Inferior parietal cortex (tissue), 1 donor: ENCODE data around the gene CPTP.
A peak's percentile ranks its signal among the peaks of the same experiment; 100 is the strongest.

ENCODE experiments used
- DNase-seq: peaks from one replicate; pipeline ENCODE4 v3.0.0-alpha.2; 2016; ENCODE audit errors: extremely low spot score

The CPTP gene

DNA sequence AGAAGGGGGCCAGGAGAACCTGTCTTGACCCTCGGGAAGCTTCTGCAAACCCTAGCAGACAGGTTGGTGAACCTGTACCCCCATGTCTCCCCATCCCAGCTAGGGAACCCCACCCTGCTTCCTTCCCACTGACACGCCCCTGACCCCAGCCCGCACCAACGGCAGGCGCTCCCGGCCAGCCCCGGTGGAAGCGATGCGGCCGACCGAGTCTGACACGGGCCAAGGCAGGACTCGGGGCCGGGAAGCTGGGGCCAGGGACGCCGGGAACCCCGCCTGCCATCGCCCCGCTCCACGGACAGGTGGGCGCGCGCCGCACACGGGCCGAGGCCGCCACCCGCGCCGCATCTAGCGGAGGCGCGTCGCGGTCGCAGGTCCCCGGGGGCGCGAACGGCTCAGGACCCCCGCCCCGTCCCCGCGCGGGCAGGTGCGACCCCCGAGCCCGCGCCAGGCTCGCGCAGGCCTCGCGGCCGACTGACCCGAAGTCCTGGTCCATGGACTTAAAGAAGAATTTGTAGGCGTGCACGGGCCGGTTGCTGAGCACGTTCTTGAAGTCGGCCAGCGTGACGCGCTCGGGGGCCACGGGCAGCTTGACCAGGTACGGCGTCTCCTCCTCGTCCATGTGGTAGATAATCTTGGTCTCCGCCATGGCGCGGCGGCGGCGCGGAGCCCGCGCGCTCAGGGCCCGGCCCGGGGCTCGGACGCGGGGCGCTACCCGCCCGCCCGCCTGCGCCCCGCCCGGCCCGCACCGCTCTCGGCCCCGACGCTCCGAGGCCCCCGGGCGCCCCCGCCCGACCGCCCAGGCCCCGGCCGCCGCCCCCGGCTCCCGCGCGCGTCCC is 24.0 kb downstream of the CPTP start:
- no peak for DNase-seq

DNA sequence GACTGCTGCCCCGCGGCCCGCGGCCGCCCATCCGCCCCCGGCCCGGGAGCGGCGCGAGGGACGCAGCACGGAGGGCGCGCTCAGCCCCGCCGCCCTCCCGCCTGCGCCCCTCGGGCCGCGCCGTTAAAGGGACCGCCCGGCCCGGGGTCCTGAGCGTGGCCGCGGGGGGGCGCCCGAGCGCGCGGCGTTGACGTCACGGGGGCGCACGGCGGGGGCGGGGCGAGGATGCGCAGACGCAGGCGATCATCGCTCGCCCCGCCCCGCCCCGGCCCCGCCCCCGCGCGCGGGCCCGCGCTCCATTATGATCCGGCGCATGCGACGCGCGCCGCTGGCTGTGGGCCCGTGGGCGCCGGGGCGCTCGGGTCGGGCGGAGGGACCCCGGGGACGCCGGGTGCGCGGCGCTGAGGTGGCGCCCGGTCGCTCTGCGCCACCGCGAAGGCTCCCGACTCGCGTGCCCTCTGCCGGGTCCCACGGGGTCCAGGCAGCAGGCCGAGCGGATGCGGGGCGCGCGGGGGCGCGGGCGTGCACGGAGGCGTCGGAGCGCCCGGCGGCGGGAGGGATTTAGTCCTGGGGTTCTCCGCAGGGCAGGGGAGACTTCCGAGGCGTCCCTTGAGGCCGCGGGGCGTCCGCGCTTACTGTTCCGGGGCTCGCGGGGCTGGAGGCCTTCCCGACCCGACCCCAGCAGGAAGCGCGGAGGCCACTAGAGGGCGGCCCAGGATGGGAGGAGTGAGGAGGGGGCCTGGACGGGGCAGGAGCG is 24.8 kb downstream of the CPTP start, which contains the start of gene DVL1:
Gene DVL1, minus strand, starts transcription at position 163 of the 757 bp plus-strand sequence. CDS start 353 bp downstream, outside the sequence.
- DNase-seq = peak; percentile 29

GRCh38 chr1:1351511-1352427 is 27.2 kb downstream of the CPTP start:
- no peak for DNase-seq

- no peak for DNase-seq
Measured at GRCh38 chr1:1352786-1353388, 28.3 kb downstream of the CPTP start.

DNA sequence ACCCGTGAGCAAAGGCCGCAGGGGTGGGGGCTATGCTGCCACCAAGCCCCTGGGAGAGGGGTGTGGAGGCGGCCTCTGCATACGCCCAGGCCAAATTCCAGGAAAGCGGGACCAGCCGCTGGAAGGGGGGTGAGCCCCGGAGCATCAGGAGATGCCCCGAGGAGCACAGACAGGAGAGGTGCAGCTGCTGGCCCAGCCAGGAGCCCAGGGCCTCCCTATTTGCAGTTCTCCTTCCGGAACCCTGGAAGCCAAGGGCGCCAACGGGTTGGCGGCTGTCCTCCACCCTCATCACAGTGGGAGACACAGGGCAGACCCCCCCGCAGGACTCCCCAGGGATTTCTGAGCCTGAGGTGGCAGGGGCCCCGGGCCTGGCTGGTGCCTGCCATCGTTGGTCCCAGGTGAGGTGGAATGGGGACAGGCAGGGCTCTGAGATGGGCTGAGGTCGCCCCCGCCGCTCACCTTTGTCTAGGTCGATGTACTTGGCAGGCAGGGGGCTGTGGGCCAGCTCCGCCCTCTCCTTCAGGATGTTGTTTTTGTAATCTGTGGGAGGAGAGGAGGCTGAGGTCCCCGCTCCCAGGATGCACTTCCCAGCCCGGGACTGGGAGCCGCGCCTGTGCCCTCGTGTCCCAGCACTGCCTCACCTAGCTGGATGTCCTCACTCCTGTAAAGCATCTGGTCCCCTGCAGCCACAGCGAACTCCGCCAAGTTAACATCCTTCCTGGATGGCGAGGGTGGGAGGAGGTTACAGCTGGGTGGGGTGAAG is 29.0 kb downstream of the CPTP start:
- no peak for DNase-seq

DNA sequence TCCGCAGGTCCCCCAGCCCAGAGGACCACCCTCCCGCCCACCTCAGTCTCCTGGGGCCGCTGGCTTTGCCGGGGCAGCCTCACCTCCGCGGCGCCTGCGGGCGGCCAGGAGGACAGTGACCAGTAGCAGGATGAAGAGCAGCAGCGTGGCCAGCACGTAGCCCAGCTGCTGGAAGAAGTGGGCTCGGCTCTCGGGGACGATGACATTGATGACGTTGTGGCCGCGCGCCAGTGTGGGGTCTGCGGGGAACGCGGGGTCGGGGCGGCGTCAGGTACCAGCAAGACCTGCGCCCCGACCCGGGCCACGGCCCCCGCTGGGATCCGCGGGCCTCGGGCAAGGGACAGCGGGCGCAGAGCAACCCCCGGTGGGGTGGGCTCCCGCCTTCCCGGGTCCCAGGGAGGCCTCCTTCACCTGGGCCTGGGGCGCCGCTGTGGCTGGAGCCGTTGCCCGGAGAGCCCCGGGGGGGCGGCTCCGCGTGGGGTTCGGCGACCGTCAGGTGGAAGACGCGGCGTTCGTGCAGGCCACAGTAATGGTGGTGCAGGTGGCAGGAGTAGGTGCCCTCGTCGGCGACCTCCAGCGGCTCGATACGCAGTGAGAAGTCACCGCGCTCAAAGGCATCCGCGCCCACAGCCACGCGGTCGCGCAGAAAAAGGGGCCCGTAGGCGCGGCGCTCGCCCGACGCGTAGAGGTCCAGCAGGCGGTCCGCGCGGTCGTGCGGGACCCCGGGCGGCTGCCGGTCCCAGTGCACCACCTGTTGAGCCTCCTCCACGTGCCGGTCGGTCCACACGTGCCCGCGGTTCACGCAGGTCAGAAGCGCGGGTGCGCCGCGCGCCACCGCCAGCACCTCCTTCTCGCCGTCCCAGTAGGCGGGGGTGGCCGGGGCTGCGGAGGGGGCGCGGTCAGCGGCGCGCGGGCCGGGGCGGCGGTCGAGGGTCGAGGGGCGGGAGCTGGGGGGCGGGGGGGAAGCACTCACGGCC is 30.0 kb downstream of the CPTP start:
- DNase-seq = no peak

DNA sequence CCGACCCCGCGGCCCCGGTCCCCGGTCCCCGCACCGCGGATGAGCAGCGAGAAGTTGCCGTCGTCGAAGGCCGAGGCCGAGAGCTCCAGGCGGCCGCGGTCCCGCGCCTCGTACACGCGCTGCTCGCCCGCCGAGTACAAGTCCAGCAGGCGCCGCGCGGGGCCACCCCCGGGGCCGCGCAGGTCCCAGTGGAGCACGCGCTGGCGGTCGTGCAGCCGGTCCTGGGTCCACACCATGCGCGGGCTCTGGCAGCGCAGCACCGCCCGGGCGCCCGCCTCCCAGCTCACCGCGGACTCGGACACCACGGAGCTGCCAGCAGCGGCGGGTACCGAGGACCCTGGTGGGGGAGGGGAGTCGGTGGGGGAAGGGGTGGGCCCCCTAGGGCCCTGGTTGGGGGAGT is 30.8 kb downstream of the CPTP start:
- no peak for DNase-seq

DNA sequence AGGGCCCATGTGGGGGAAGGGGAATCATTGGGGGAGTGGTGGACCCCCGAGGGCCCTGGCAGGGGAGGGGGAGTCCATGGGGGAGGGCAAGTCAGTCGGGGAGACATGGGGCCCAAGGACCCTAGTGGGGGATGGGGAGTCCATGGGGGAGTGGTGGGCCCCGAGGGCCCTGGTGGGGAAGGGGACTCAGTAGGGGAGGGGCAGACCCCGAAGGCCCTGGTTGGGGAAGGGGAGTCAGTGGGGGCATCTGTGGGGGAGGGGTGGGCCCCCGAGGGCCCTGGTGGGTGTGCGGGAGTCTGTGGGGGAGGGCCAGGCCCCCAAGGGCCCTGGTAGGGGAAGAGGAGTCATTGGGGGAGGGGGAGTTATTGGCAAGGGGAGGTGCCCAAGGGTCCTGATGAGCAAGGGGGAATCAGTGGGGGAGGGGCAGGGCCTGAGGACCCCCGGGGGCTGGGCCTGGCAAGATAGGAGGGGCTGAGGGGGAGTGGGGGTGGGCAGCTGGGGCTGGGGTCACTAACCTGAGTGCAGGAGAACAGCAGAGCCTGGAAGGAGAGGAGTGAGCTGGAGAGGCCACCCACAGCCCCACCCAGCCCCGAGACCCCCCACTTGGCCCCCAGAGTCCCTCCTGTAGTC is 31.7 kb downstream of the CPTP start:
- DNase-seq = no peak

GRCh38 chr1:1356796-1357401 is 32.3 kb downstream of the CPTP start:
- no peak for DNase-seq

- no peak for DNase-seq
Measured at GRCh38 chr1:1357871-1358432, 33.4 kb downstream of the CPTP start.

DNA sequence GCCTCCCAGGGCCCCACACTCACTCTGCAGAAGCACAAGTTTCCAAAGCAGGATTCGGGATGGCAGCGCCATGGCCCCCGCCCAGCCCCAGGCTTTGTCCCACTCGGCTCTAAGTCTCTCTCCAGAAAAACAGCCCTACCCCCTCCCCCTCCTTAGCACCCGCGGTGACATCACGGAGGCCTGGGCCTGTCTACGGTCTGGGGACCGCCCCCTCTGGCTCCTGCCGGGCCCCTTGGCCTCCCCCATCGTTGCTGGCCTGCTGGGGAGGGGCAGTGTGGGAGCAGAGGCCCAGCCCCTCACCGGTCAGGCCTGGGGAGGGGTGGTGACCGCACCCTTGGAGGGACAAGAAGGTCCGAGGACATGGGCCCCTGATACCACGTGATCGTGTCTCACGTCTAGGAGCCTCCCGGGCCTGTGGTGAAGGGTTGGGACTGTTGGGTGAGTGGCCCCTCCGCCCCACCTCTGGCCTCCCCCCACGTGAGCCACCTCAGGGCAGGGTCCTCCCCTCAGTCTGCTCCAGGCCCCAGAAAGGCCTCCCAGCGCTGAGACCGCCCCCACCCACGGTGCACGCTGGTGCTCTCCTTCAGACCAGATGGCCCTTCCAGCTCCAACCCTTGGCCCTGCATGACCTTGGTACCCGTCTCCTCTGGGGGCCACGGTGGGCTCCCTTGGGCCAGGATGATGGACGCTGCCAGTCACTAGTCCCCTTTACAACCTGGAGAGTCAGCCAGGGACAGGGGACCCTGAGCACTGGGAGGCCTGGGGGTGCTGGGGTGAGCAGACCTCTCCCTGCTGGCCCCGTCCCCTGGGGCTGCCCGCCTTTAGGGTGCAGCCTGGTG is 34.0 kb downstream of the CPTP start, which contains the start of gene MXRA8:
Gene MXRA8, minus strand, starts transcription at position 123 of the 839 bp plus-strand sequence. Its CDS starts 51 bp downstream, at position 72.
- DNase-seq = no peak

- no peak for DNase-seq
Measured at GRCh38 chr1:1359308-1359663, 34.7 kb downstream of the CPTP start.

DNA sequence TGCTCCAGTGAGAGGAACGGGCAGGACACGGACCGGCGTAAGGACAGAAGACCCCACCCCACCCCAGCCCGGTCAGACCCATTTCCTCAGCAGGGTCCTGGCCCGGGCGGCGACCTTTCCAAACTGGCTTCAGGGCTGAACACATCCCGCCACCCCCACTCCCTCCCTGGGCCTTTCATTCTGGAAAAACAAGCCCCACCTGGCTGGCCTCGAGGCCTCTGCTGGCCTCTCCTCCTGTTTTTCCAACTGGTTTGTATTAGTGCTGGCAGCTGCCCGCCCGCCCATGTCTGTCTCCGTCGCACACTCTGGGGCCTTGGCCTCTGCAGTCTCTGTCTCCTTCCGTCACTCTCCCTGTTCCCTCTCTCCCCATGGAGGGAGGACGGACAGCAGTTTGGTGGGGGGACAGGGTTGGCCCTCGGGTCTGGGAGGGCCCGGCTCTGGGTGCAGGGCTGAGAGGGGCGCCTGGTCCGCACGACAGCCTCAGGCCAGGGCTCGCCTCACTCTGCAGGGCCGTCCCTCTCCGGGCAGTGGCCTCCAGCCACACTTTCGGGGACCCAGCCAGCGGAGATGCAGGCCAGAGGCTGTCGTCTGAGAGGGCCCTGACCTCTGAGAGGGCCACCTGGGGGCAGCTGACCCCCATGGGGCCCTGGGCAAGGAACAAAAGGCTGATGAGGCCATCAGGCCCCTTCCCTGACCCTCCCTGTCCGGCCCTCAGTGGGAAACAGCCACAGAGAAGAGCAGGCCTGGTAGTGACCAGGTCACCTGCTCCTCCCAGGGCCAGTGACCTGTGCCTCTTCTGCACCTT is 35.3 kb downstream of the CPTP start:
- DNase-seq = no peak

DNA sequence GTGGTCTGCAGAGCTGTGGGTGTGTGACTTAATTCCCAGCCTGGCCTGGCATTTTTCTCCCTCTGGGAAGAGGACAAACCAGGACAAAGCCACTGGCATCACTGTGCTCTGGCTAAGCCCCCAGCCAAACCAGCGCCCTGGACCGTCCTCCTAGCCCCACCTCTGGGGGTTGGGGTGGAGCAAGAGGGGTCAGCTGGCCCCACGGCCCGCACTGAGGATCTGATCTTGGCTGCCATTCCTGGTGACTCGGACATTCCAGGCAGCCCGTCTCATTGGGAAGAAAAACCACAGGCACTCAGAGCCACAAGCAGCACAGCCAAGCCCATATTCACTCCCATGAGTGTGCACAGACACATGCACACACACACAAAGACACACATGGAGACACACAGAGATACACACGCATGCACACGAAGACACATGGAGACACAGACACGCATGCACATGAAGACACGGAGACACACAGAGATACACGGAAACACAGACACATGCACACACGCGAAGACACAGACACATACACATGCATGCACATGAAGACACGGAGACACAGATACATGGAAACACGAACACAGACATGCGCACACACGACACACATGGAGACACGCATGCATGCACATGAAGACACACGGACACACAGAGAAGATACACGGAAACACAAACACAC is 36.0 kb downstream of the CPTP start:
- no peak for DNase-seq

GRCh38 chr1:1361233-1361981 is 36.8 kb downstream of the CPTP start:
- DNase-seq = no peak
